Measurements from ENCODE around the gene LPXN. TPM values are rescaled to one million over a fixed set of nuclear protein-coding genes. Genes with fewer than 3 reads are reported as not detected.

The LPXN gene
- total RNA-seq, 1 experiment from 2014 or later = 10.3 TPM

- CTCF ChIA-PET = interaction anchor here (0.8 kb wide), 1 partner anchor 8 kb away, joined by 3 read pairs; no protein-coding TSS in a partner anchor
Observed at GRCh38 chr11:58567889-58568512, 7.7 kb downstream of the LPXN start.

DNA sequence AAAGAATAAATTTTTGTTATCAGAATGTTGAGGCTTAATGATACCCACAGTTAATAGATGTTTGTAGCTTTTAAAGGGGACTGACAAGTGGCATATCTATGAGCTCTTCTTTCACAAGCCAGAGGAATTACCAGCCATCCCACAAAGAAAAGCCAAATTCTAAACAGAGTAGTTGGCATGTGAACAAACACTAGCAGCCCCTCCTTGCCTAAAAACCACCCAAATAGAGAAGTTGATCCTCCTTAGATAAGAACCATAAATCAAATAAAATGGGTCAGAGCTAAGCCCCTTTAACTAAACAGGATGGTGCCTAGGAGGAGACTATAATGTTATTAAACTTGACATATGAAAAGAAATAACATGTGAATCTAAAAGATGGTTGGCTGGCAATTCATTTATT, 11.4 kb downstream of the LPXN start:
- Histone ChIP-seq H3K9me3 (ENCODE audit: insufficient read depth, low read depth) (no peaks in the 10 kb centered on the region), H3K4me3 (no peak overlapping the region), H3K36me3 (ENCODE audit: low read depth) (no peaks in the 10 kb centered on the region), H3K27me3 (ENCODE audit: insufficient read depth, low read depth) (no peaks in the 10 kb centered on the region), H3K79me2 (ENCODE audit: low read depth) (no peaks in the 10 kb centered on the region), H3K9me2 (ENCODE audit: insufficient read depth) (no peaks in the 10 kb centered on the region), H3F3A (ENCODE audit: insufficient read depth, low read depth) (peaks cover 5% of the 10 kb centered on the region), H4K20me1 (ENCODE audit: insufficient read depth) (no peaks in the 10 kb centered on the region), H3K4me1 (replicated peaks; ENCODE audit: insufficient read depth) (no peaks in the 10 kb centered on the region), H3K4me2 (no peak overlapping the region), H2AFZ (no peak overlapping the region), H3K27ac (no peak overlapping the region)
- TF ChIP-seq CTCF (conservative IDR thresholded peaks at IDR 0.05) (no peak), EZH2 (IDR thresholded peaks at IDR 0.05; ENCODE audit: low read depth) (no peak)
- BruUV-seq (replicated peaks) = no TSS peak
- intact Hi-C loops (cut with micrococcal nuclease; ENCODE audit: unreplicated experiment) = no loop called here
- CTCF ChIA-PET = interaction anchor here (0.6 to 1.3 kb wide), 2 partner anchors 12 to 803 kb away, joined by 3 read pairs; no protein-coding TSS in a partner anchor
- no peak for DNase-seq
- POLR2A ChIA-PET (ENCODE audit: unreplicated experiment) = no interaction called here

More at GRCh38 chr11:58567889-58568512, 7.7 kb downstream of the LPXN start:
- H4K20me1 ChIP-seq (ENCODE audit: insufficient read depth) = no peaks in the 10 kb centered on the region
- peaks cover 9% of the 10 kb centered on the region for H3K4me1 ChIP-seq (replicated peaks; ENCODE audit: insufficient read depth)
- H3K79me2 ChIP-seq (ENCODE audit: low read depth) = no peaks in the 10 kb centered on the region
- intact Hi-C loops (cut with micrococcal nuclease; ENCODE audit: unreplicated experiment) = no loop called here
- no peaks in the 10 kb centered on the region for H3K9me2 ChIP-seq (ENCODE audit: insufficient read depth)
- BruUV-seq (replicated peaks) = no TSS peak
- no peaks in the 10 kb centered on the region for H3K36me3 ChIP-seq (ENCODE audit: low read depth)
- 0 out of 2 replicates have a peak, but pooled peaks cover 5% of the 10 kb centered on the region for H3K9me3 ChIP-seq (ENCODE audit: insufficient read depth, low read depth)
- H3K4me3 ChIP-seq = no peak overlapping the region
- TF ChIP-seq EZH2 (IDR thresholded peaks at IDR 0.05; ENCODE audit: low read depth) (no peak), CTCF (conservative IDR thresholded peaks at IDR 0.05) (peak; percentile 92)
- POLR2A ChIA-PET (ENCODE audit: unreplicated experiment) = no interaction called here
- peaks cover 10% of the 10 kb centered on the region for H3F3A ChIP-seq (ENCODE audit: insufficient read depth, low read depth)
- H3K27me3 ChIP-seq (ENCODE audit: insufficient read depth, low read depth) = no peaks in the 10 kb centered on the region
- no peak overlapping the region for H3K27ac ChIP-seq
- H2AFZ ChIP-seq = no peak overlapping the region
- DNase-seq = peak in 1 of 2 experiments; percentile 52
- H3K4me2 ChIP-seq = no peak overlapping the region

- no TSS peak for BruUV-seq (replicated peaks)
- no peak for TF ChIP-seq CTCF (conservative IDR thresholded peaks at IDR 0.05)
- no peak for TF ChIP-seq EZH2 (IDR thresholded peaks at IDR 0.05; ENCODE audit: low read depth)
- H2AFZ ChIP-seq = no peak overlapping the region
- DNase-seq = no peak
- no peak overlapping the region for H3K4me2 ChIP-seq
- ChIA-PET POLR2A (ENCODE audit: unreplicated experiment) (no interaction called here), CTCF (no interaction called here)
- H3K27me3 ChIP-seq (ENCODE audit: insufficient read depth, low read depth) = no peaks in the 10 kb centered on the region
- no peaks in the 10 kb centered on the region for H3K4me1 ChIP-seq (replicated peaks; ENCODE audit: insufficient read depth)
- H3K9me3 ChIP-seq (ENCODE audit: insufficient read depth, low read depth) = no peaks in the 10 kb centered on the region
- intact Hi-C loops (cut with micrococcal nuclease; ENCODE audit: unreplicated experiment) = no loop called here
- H3K9me2 ChIP-seq (ENCODE audit: insufficient read depth) = no peaks in the 10 kb centered on the region
- no peak overlapping the region for H3K27ac ChIP-seq
- no peaks in the 10 kb centered on the region for H3K79me2 ChIP-seq (ENCODE audit: low read depth)
- H4K20me1 ChIP-seq (ENCODE audit: insufficient read depth) = no peaks in the 10 kb centered on the region
- H3K36me3 ChIP-seq (ENCODE audit: low read depth) = no peaks in the 10 kb centered on the region
- H3K4me3 ChIP-seq = no peak overlapping the region
- H3F3A ChIP-seq (ENCODE audit: insufficient read depth, low read depth) = peaks cover 5% of the 10 kb centered on the region
Observed at GRCh38 chr11:58562375-58562800, 13.3 kb downstream of the LPXN start.

Data from PC-9 (cell line).